ENCODE data around the gene ENKD1.

Gene ENKD1

GRCh38 chr16:67663151-67663876 is 3.2 kb downstream of the ENKD1 start:
- POLR2A ChIA-PET = interaction anchor here (0.5 kb wide), 1 partner anchor 93 kb away, joined by 4 read pairs; no protein-coding TSS in a partner anchor
- no peak for DNase-seq (ENCODE audit: extremely low spot score)
- TF ChIP-seq CTCF (IDR thresholded peaks at IDR 0.05; ENCODE audit: control extremely low read depth, extremely low read depth, low read depth, missing control alignments) = peak; percentile 27
- CTCF ChIA-PET = interaction anchor here (0.8 to 18.5 kb wide), 11 partner anchors 10 to 182 kb away, joined by 3 to 357 read pairs (median 10); partner anchors contain the start of genes ATP6V0D1, CARMIL2, CTCF and RIPOR1

GRCh38 chr16:67662653-67663010 is 3.9 kb downstream of the ENKD1 start:
- ChIA-PET POLR2A (no interaction called here), CTCF (interaction anchor here (0.8 to 18.5 kb wide), 8 partner anchors 11 to 172 kb away, joined by 3 to 357 read pairs (median 32); partner anchors contain the start of genes CARMIL2, CTCF and RIPOR1)
- TF ChIP-seq CTCF (IDR thresholded peaks at IDR 0.05; ENCODE audit: control extremely low read depth, extremely low read depth, low read depth, missing control alignments) = no peak
- DNase-seq (ENCODE audit: extremely low spot score) = no peak

GRCh38 chr16:67661886-67662652 is 4.5 kb downstream of the ENKD1 start:
- POLR2A ChIA-PET = no interaction called here
- DNase-seq (ENCODE audit: extremely low spot score) = no peak
- no peak for TF ChIP-seq CTCF (IDR thresholded peaks at IDR 0.05; ENCODE audit: control extremely low read depth, extremely low read depth, low read depth, missing control alignments)
- CTCF ChIA-PET = interaction anchor here (0.8 to 18.5 kb wide), 8 partner anchors 8 to 181 kb away, joined by 3 to 357 read pairs (median 34); partner anchors contain the start of genes ATP6V0D1, CARMIL2 and RIPOR1

GRCh38 chr16:67661101-67661761 is 5.3 kb downstream of the ENKD1 start:
- DNase-seq (ENCODE audit: extremely low spot score) = no peak
- ChIA-PET CTCF (interaction anchor here (1.6 to 18.5 kb wide), 6 partner anchors 9 to 180 kb away, joined by 3 to 357 read pairs (median 71); partner anchors contain the start of genes ATP6V0D1, CARMIL2 and RIPOR1), POLR2A (no interaction called here)
- no peak for TF ChIP-seq CTCF (IDR thresholded peaks at IDR 0.05; ENCODE audit: control extremely low read depth, extremely low read depth, low read depth, missing control alignments)

- ChIA-PET CTCF (interaction anchor here (0.9 to 18.5 kb wide), 9 partner anchors 10 to 180 kb away, joined by 3 to 357 read pairs (median 12); partner anchors contain the start of genes ATP6V0D1, CARMIL2, CTCF and RIPOR1), POLR2A (interaction anchor here (0.6 kb wide), 2 partner anchors 92 to 650 kb away, joined by 3 to 4 read pairs; no protein-coding TSS in a partner anchor)
- no peak for TF ChIP-seq CTCF (IDR thresholded peaks at IDR 0.05; ENCODE audit: control extremely low read depth, extremely low read depth, low read depth, missing control alignments)
- DNase-seq (ENCODE audit: extremely low spot score) = peak; percentile 100
These were observed 6.0 kb downstream of the ENKD1 start, which contains the start of gene PARD6A for GRCh38 chr16:67660564-67661028. Gene PARD6A, plus strand, starts transcription at chr16:67660960. Its CDS starts 79 bp downstream, at chr16:67661039.

Data from GM10248 (cell line).